GM19397 (cell line): ENCODE results near the gene ZBED5.

ENCODE experiments used
- ATAC-seq: cut with Tn5 transposase; IDR thresholded peaks from one replicate; pipeline ENCODE4 v1.9.1; 2021; ENCODE audit warnings: mild to moderate bottlenecking, moderate library complexity; ENCODE audit not compliant: unreplicated experiment

ZBED5 gene

DNA sequence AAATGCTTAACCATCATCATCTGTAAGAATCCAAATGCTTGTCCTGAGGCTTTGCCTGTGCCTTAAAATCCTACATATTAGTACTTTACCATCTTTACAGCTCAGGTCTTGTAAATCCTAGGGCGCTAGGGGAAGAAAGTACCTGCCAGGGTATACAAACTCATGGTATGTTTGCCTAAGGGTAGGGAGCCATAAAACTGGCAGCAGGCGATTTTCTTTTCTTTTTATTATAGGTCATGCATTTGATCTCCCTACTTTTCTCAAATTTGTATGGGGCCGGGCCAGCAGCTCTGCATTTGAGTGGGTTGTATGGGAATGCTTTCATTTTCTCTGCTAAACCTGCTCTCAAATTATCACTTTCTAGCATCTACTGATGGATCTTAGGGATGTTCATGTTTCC lies 24.0 kb upstream of the ZBED5 start:
- ATAC-seq: no peak

GRCh38 chr11:10878408-10879214 lies 20.8 kb upstream of the ZBED5 start:
- ATAC-seq: no peak

GRCh38 chr11:10876158-10876557 lies 18.3 kb upstream of the ZBED5 start:
- ATAC-seq: no peak

DNA sequence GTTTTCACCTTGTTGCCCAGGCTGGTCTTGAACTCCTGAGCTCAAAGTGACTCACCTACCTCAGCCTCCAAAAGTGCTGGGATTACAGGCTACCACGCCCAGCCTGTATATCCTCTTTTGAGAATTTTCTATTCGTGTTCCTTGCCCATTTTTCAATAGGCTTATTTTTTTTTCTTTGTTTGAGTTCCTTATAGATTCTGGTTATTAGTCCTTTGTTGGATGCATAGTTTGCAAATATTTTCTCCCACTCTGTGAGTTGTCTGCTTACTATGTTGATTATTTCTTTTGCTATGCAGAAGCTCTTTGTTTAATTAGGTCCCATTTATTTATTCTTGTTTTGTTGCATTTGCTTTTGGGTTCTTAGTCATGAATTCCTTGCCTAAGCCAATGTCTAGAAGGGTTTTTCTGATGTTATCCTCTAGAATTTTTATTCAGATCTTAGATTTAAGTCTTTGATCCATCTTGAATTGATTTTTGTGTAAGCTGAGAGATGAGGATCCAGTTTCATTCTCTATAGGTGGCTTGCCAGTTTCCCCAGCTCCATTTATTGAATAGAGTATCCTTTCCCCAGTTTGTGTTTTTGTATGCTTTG lies 17.7 kb upstream of the ZBED5 start:
- no peak for ATAC-seq

DNA sequence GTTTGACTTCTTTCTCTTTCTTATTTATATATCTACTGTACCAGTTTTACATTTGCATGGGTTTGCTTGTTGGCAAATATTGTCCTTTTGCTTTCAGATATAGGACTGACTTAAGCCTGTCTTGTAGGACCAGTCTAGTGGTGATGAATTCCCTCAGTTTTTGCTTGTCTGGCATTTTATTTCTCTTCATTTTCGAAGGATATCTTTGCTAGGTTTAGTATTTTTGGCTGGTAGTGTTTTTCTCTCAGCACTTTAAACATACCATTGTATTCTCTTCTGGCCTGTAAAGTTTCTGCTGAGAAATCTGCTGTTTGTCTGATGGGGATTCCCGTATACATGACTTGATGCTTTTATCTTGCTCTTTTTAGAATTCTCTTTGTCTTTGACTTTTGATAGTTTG lies 14.2 kb upstream of the ZBED5 start:
- ATAC-seq: no peak

DNA sequence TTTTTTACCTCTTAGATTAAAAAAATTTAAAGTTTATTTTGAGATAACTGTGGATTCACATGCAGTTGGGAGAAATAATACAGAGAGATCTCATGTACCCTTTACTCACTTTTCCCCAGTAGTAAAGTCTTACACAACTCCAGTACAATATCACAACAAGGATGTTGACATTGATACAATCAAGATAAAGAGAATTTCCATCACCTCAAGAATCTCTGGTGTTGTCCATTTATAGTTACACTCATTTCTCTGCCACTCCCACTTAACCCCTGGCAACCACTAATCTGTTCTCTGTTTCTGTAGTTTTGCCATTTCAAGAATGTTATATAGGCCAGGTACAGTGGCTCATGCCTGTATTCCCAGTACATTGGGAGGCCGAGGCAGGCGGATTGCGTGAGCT lies 10.5 kb upstream of the ZBED5 start:
- no peak for ATAC-seq

DNA sequence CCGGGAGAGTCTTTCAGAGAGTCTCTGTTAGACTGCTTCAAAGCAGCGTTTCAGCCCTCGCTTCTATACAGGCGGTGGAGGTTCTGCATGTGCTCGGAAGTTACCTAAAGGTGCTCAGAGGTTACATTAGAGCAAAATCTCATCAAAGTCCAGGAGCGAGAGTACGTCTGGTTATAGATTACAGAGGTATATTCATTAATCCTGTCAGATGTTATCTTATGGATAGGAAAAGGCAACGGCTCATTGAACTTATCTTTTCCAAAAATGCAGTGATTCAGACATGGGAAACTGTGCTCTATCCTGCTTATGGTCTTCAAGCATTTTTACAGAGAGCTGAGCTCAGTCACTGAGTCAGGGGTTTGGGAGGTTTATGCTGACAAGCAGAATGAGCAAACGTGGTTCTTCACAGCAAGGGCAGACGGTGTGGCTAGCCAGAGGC lies 9.1 kb upstream of the ZBED5 start:
- no peak for ATAC-seq

DNA sequence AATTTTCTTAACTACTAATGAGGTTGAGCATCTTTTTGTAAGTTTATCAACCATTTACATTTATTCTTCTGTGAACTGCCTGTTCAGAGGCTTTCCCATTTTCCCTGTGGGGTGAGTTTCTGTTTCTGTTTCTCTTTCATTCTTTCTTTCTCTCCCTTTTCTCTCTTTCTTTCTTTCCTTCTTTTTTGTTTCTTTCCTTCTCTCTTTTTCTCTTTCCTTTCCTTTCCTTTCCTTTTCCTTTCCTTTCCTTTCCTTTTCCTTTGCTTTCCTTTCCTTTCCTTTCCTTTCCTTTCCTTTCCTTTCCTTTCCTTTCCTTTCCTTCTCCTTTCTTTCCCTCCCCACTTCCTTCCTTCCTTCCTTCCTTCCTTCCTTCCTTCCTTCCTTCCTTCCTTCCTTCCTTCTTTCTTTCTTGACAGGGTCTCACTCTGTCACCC lies 8.0 kb upstream of the ZBED5 start:
- no peak for ATAC-seq

- no peak for ATAC-seq
These were observed 6.8 kb upstream of the ZBED5 start for GRCh38 chr11:10864688-10865087.

- ATAC-seq: no peak
These were observed 4.6 kb upstream of the ZBED5 start for GRCh38 chr11:10862446-10862845.

DNA sequence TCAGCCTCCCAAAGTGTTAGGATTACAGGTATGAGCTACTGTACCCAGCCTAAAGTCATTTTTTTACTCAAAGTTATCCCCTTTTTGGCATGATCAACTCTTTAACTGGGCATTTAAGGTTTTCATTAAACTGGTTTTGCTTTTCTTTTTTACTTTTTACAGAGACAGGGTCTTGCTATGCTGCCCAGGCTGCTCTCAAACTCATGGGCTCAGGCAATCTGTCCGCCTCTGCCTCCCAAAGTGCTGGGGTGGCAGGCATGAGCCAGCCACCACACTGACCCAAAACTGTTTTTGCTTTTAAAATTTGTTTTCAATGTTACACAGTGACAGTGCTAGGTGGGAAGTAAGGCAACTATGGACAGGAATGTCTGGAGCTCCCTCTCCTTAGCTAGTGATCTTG lies 3.9 kb upstream of the ZBED5 start:
- no peak for ATAC-seq

GRCh38 chr11:10861047-10861446 lies 3.2 kb upstream of the ZBED5 start:
- no peak for ATAC-seq

- peak; percentile 16 for ATAC-seq
These were observed 829 bp upstream of the ZBED5 start for GRCh38 chr11:10858439-10859325.

GRCh38 chr11:10857459-10857708 lies 469 bp downstream of the ZBED5 start:
- peak; percentile 19 for ATAC-seq

DNA sequence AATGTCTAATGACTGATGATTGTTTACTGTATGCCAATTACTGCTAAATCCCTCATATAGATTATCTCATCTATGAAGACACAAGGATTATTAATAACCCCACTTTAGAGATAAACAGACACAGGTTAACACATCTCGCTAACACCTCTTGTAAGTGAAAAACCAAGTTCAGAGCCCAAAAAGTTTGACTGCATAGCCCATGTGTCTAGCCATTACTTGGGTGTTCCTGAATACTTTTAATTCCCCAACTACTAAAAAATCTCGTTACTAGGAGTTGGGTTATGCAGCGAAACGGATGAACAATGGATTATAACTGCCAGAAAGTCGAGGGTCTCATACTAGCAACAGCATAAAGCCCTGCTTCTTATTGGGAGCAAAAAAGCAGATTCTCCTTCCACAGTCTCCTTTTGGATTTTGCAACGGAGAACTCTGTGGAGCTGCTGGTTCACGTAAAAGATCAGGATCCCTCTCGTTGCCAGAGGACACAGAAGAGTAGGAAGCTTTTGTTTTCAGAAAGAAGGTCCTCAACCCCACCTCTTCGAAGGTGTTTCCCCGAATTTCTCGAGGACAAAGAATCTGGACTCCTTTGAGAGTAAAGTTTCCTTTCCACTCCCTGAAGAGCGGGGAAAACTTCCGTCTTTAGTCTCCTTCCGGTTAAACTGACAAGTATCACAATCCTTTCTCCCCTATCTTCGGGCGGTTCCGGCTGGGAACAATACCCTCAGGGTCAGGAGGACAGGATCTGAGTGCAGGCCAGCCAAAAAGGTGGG lies 979 bp downstream of the ZBED5 start:
- no peak for ATAC-seq

GRCh38 chr11:10855295-10855694 lies 2.6 kb downstream of the ZBED5 start:
- no peak for ATAC-seq

DNA sequence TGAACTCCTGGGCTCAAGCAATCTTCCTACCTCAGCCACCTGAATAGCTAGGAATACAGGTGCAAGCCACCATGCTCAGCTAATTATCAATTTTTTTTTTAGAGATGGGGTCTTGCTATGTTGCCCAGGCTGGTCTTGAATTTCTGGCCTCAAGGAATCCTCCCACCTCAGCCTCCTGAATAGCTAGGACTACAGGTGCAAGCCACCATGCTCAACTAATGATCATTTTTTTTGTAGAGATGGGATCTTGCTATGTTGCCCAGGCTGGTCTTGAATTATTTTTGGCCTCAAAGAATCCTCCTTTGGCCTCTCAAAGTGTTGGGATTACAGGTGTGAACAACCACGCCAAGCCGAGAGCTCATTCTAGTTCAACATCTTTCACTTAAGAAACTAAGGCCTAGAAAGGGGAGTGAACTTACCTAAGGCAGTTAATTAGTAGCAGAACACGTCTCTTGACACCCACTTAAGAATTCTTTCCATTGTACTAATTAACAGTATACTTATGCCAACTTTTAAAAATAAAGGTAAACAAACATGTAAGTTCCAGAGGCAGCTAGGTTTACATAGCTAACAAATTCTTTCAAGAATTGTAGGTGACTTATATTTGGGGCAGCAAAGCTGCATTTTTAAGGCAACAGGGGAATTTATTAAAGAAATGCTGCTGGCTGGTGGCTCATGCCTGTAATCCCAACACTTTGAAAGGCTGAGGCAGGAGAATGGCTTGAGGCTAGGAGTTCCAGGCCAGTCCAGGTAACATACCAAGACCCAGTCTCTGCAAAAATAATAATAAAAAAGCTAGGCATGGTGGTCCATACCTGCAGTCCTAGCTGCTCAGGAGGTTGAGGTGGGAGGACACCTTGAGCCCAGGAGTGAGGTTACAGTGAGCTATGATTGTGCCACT lies 9.6 kb downstream of the ZBED5 start:
- ATAC-seq: no peak

DNA sequence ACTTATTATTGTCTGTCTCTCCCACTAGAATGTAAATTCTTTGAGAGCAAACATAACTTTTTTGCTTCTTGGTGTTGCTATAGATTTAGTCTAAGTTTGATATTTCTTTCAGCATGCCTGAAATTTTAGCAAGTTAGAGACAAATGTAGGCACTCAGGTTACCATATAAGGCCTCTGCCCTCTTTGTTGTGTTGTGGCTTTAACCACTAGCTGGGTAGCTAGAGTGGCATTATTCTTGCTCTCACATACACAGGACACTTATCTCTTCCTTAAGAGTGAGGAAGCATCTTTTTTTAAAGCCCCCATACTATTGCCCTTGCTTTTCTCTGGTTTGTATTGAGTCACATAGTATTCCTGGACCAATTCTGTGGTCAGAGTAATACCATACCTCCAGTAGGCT lies 11.2 kb downstream of the ZBED5 start:
- ATAC-seq: no peak

DNA sequence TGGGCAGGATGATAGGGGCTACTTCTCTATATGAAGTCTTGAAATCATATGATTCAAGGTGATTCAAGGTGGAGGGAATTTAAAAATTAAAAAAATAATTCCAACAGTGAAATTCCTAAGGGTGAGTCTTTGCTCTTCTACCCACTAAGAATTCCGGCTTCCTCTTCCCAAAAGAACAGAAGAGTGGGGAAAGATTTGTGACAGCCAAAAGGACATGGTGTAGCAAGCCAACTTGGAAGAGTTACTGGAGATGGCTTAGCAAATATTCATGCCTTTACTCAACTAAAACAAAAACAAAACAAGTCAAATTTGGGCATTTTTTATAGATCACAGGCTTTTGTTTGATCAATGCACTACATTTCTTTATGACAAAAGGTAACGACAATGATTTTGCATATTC lies 12.3 kb downstream of the ZBED5 start:
- no peak for ATAC-seq

- ATAC-seq: no peak
These were observed 13.1 kb downstream of the ZBED5 start for GRCh38 chr11:10844796-10845195.
